HUDEP-2 (cell line): ENCODE measurements around the gene SCFD2.
"Not testable (repeated sequence)": the region's sequence is repeated elsewhere in the genome, so short reads cannot be mapped to it uniquely, and the experiment has no call there.

ENCODE experiments used
- DNase-seq, 76 experiments: peaks; one replicate each; lab custom pipeline; 2025; ENCODE audit not compliant: unreplicated experiment in 76 of 76; lab: John Stamatoyannopoulos, UW

Gene SCFD2

GRCh38 chr4:53156896-53157295, 209.0 kb downstream of the SCFD2 start:
- no peak for DNase-seq

GRCh38 chr4:53152467-53152866, 213.4 kb downstream of the SCFD2 start:
- no peak for DNase-seq

GRCh38 chr4:53151489-53151788, 214.4 kb downstream of the SCFD2 start:
- DNase-seq: no peak

GRCh38 chr4:53150631-53151488, 215.0 kb downstream of the SCFD2 start:
- no peak for DNase-seq

- DNase-seq: no peak
Observed at GRCh38 chr4:53147711-53148110, 218.2 kb downstream of the SCFD2 start.

GRCh38 chr4:53147197-53147596, 218.7 kb downstream of the SCFD2 start:
- DNase-seq: no peak

- no peak for DNase-seq
Observed at GRCh38 chr4:53141308-53141707, 224.6 kb downstream of the SCFD2 start.

- DNase-seq: not testable (repeated sequence)
Observed at GRCh38 chr4:53139256-53139655, 226.6 kb downstream of the SCFD2 start.

GRCh38 chr4:53137468-53137867, 228.4 kb downstream of the SCFD2 start:
- no peak for DNase-seq

GRCh38 chr4:53136954-53137353, 228.9 kb downstream of the SCFD2 start:
- DNase-seq: no peak

- no peak for DNase-seq
Observed at GRCh38 chr4:53132132-53132891, 233.5 kb downstream of the SCFD2 start.

GRCh38 chr4:53131562-53131925, 234.3 kb downstream of the SCFD2 start:
- no peak for DNase-seq

GRCh38 chr4:53130896-53131561, 234.8 kb downstream of the SCFD2 start:
- DNase-seq: peak in 2 of 76 experiments; percentile 1 to 9

GRCh38 chr4:53128706-53129357, 237.0 kb downstream of the SCFD2 start:
- DNase-seq: no peak

GRCh38 chr4:53128231-53128630, 237.6 kb downstream of the SCFD2 start:
- DNase-seq: no peak

- no peak for DNase-seq
Observed at GRCh38 chr4:53127365-53127764, 238.5 kb downstream of the SCFD2 start.

- no peak for DNase-seq
Observed at GRCh38 chr4:53126099-53126498, 239.8 kb downstream of the SCFD2 start.

- no peak for DNase-seq
Observed at GRCh38 chr4:53123819-53124218, 242.0 kb downstream of the SCFD2 start.

- no peak for DNase-seq
Observed at GRCh38 chr4:53123171-53123570, 242.7 kb downstream of the SCFD2 start.

- DNase-seq: no peak
Observed at GRCh38 chr4:53122280-53123116, 243.4 kb downstream of the SCFD2 start.
